Activated naive CD4-positive, alpha-beta T cell treated with anti-CD3 and anti-CD28 coated beads, Interleukin-2, amount 50 U/mL, for 24 hours (primary cell): ENCODE data around the gene TBXAS1.
A peak's percentile ranks its signal among the peaks of the same experiment; 100 is the strongest.

Source experiments
- H3K27ac Mint-ChIP-seq: one replicate; pipeline ENCODE4 v1.8.0; 2021; ENCODE audit warnings: mild to moderate bottlenecking, mixed read lengths
- H3K27me3 Mint-ChIP-seq: one replicate; pipeline ENCODE4 v1.8.0; 2021; ENCODE audit warnings: mixed read lengths
- H3K36me3 Mint-ChIP-seq: one replicate; pipeline ENCODE4 v1.8.0; 2021; ENCODE audit warnings: mixed read lengths
- H3K4me1 Mint-ChIP-seq: one replicate; pipeline ENCODE4 v1.8.0; 2021; ENCODE audit warnings: mixed read lengths
- H3K4me3 Mint-ChIP-seq: one replicate; pipeline ENCODE4 v1.8.0; 2021; ENCODE audit warnings: mild to moderate bottlenecking, mixed read lengths
- H3K9me3 Mint-ChIP-seq: one replicate; pipeline ENCODE4 v1.8.0; 2021; ENCODE audit warnings: mixed read lengths

The TBXAS1 gene

DNA sequence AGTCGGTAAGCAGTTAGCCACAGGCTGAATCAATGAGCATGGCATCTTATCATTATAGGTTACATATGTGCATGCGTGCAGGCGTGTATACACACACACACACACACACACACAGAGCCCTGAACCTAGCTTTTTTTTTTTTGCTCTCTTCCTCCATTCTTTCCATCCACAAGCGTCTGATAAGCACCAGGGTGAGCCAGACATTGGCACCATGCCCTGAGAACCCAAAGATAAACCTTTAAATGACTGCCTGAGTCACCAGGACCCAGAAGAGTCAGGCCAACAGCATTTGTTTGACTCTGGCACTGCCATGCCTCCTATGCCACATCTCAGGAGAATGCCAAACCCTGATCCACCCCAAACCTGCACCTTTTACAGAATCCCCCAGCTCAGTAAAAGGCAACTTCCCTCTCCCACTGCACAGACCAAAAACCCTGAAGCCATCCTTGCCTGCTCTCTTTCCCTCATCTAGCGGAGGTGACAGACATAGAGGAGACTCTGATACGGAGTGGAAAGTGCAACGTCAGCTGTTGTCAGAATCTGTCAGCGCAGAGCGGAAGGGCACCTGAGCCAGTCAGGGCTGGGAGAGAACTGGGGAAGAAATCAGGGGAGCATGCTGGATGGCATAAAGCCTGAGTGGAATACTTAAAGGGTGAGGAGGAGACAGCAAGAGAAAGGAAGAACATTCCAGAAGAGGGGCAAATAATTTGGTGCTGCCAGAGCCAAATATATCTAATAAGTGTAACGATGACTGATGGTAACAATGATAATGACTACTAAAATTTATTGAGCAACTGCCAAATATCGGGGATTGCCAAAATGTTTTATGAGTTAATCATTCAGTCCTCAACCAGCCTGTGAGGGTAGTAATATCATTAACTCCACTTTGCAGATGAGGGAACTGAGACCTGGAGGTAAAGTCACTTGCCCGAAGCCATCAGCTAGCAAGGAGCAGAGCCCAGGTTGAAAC, 230.5 kb downstream of the TBXAS1 start:
- H3K36me3 Mint-ChIP-seq, result peaks cover 8% of the 10 kb centered on the region

DNA sequence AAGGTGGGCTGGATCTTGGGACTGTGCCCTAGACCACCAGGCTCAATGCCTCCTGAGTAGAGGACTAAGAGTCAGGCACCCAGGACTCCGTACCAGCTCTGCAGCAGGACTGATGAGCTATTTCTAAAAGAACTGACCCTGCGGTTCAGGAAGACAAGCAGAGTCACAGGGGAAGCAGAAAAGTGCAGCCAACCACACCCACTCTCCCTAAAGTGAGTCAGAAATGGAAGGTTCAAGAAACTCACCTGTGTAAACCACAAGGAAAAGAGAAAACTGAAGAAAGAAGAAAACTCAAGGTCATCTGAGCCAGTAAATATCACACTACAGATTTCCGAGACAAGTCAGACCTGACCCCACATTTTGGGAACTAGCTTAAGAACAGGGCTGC, 231.2 kb downstream of the TBXAS1 start:
- Mint-ChIP-seq H3K27ac (peak overlapping the region; percentile 93), H3K36me3 (peaks cover 7% of the 10 kb centered on the region), H3K27me3 (no peaks in the 10 kb centered on the region), H3K9me3 (no peaks in the 10 kb centered on the region), H3K4me1 (peaks cover 66% of the 10 kb centered on the region), H3K4me3 (peak overlapping the region; percentile 90)

More for the DNA sequence above, 230.5 kb downstream of the TBXAS1 start:
- H3K27me3 Mint-ChIP-seq, result no peaks in the 10 kb centered on the region
- peak overlapping the region; percentile 93 for H3K27ac Mint-ChIP-seq
- H3K4me1 Mint-ChIP-seq, result peaks cover 71% of the 10 kb centered on the region
- H3K4me3 Mint-ChIP-seq, result peak overlapping the region; percentile 82
- H3K9me3 Mint-ChIP-seq, result no peaks in the 10 kb centered on the region

DNA sequence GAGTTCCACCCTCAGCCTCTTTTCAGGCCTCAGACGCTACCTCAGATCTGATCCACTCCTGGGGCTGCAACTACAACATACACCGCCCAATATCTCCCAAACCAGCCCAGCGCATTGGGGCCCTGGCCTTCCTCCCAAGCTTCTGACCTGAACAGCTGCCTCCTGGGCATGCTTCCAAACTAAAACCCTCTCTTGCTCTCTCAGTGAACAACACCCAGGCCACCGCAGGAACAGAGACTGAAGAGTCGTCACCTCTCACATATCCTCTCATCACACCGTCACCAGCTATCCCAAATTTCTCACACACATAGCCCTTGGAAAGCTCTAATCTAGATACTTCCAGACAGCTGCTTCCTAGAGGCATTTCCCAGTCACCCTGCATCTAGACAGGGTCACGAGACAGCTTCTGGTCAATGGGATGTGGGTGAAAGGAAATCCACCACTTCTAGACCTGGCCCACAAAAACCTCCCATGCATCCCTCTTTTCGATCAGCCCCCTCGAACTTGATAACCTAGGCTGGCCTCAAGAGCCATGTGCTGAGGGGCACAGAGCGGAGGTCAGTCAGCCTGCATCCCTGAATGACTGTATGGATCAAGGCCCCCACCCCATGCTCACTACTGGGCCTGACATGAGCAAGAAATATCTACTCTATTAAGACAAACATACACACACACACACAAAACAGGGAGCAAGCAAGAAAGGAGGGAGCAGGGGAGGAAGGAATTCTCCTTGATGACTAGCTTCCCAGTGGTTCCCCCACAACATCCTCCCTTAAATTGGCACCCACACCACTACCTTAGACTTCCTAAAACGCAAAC, 231.9 kb downstream of the TBXAS1 start:
- peaks cover 61% of the 10 kb centered on the region for H3K4me1 Mint-ChIP-seq
- H3K4me3 Mint-ChIP-seq, result peak overlapping the region; percentile 90
- H3K27ac Mint-ChIP-seq, result peak overlapping the region; percentile 89

DNA sequence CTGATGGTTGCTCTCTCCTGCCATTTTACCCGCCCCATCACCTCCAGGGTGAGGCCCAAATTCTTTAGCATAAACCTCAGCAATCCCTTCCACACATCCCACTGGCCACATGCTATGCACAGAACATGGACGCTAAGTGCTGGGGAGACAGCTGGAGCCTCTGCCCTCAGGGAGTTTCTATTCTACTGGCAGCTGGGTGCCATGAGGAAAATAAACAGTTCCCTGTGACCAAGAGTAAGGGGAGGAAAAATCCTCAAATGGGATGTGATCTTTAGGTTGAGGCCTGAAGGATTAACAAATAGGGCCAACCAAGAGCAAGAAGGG, 232.5 kb downstream of the TBXAS1 start:
- Mint-ChIP-seq H3K4me3 (peak overlapping the region; percentile 90), H3K36me3 (peaks cover 9% of the 10 kb centered on the region), H3K27ac (peak overlapping the region; percentile 89), H3K9me3 (peaks cover 7% of the 10 kb centered on the region), H3K4me1 (peaks cover 56% of the 10 kb centered on the region), H3K27me3 (no peaks in the 10 kb centered on the region)

More for the DNA sequence above, 231.9 kb downstream of the TBXAS1 start:
- H3K36me3 Mint-ChIP-seq, result peaks cover 5% of the 10 kb centered on the region
- H3K9me3 Mint-ChIP-seq, result peaks cover under 1% of the 10 kb centered on the region
- no peaks in the 10 kb centered on the region for H3K27me3 Mint-ChIP-seq

DNA sequence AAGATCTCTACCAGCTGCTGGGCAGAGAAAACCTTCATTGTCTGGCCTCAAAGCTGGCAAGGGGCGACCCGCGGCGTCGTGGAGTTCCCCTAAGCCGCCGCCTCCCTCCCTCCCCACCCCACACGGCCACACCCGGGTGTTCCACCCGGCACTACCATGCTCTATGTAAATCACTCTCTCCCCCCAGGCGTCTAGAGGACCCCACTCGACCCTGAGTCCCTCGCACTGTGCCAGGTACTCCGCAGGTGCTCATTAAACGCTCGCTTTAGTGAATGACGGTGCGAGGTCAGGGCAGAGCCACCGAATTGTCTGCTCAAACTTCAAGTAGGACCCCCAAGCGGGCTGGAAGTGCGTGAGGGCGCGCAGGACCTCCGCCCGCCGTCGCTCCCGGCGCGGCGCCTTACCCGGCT, 233.1 kb downstream of the TBXAS1 start:
- H3K9me3 Mint-ChIP-seq, result peaks cover 12% of the 10 kb centered on the region
- peaks cover 51% of the 10 kb centered on the region for H3K4me1 Mint-ChIP-seq
- no peaks in the 10 kb centered on the region for H3K27me3 Mint-ChIP-seq
- H3K36me3 Mint-ChIP-seq, result peaks cover 11% of the 10 kb centered on the region
- peak overlapping the region; percentile 96 for H3K27ac Mint-ChIP-seq
- peak overlapping the region; percentile 90 for H3K4me3 Mint-ChIP-seq

DNA sequence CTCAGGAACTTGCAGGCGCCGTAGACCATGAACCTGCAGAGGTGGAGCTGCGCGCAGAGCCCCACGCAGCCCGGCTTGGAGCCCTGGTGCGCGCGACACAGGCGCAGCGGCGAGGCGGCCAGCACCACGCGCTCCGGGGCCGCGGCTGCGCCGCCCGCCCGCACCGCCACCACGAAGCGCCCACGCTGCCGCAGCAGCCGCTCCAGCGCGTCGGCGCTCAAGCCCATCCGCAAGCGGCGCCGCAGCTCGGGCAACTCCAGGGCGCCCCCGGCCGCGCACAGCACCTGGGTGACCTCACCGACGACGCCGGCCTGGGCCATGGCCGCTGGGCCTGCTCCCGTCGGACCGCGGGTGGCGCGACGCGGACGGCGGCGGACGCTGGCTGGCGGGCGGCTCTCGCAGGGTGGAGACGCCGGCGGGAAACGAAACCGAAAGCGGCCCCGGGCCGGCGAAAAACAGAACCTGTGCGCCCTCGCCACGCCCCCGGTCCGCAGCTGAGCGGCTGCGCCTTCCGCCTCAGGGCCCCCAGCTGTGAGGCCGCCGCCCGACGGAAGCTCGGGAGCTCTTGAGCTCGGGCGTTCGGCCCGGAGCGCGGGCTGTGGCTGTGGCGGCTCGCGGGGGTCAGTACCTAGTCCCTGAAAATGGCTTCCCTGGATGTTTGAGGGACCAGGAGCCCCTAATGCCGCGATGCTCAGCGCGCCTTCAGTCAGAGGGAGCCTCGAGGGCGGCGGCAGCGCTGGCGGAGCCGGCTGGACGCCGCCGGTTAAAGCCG, 233.7 kb downstream of the TBXAS1 start, which contains the start of gene PARP12:
TSS of gene PARP12 (minus strand) at position 424 of the 772 bp plus-strand sequence. CDS start at position 320, 104 bp downstream.
- Mint-ChIP-seq H3K36me3 (peaks cover 12% of the 10 kb centered on the region), H3K27me3 (no peaks in the 10 kb centered on the region), H3K9me3 (peaks cover 13% of the 10 kb centered on the region), H3K4me1 (peaks cover 46% of the 10 kb centered on the region), H3K4me3 (peak within 1 kb of the TSS; percentile 90), H3K27ac (peak within 1 kb of the TSS; percentile 96)

DNA sequence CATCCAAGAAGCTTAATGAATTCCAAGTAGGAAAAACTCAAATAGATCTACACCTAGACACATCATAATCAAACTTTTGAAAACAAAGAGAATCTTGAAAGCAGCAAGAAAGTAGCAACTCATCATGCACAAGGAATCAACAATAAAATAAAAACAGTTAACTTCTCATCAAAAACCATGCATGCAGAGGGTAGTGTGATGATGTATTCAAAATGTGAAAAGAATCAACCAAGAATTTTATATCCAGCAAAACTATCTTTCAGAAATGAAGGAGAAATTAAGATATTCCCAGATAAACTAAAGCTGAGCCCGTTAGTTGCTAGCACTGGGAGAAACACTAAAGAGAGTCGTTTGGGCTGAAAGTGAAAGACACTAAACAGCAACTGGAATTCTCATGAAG, 238.0 kb downstream of the TBXAS1 start:
- Mint-ChIP-seq H3K36me3 (peaks cover 14% of the 10 kb centered on the region), H3K27me3 (no peaks in the 10 kb centered on the region), H3K27ac (no peak overlapping the region), H3K9me3 (peaks cover 13% of the 10 kb centered on the region), H3K4me3 (no peak overlapping the region), H3K4me1 (peaks cover 15% of the 10 kb centered on the region)

DNA sequence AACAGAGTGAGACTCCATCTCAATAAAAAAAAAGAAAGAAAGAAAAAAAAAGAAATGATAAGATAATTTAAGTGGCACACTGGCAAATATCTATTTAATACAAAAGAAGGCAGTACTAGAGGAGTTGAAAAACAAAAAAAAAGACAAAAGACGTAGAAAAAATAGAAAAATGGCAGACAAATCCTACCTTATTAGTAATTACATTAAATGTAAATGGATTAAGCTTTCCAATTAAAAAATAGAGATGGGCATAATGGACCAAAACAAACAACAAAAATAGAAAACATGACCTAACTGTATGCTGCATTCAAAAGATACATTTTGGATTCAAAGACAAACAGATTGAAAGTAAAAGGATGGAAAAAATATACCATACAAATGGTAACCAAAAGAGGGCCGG, 239.0 kb downstream of the TBXAS1 start:
- H3K4me1 Mint-ChIP-seq, result peaks cover 15% of the 10 kb centered on the region
- H3K27me3 Mint-ChIP-seq, result no peaks in the 10 kb centered on the region
- H3K4me3 Mint-ChIP-seq, result no peak overlapping the region
- H3K9me3 Mint-ChIP-seq, result peaks cover 13% of the 10 kb centered on the region
- H3K27ac Mint-ChIP-seq, result no peak overlapping the region
- peaks cover 14% of the 10 kb centered on the region for H3K36me3 Mint-ChIP-seq

DNA sequence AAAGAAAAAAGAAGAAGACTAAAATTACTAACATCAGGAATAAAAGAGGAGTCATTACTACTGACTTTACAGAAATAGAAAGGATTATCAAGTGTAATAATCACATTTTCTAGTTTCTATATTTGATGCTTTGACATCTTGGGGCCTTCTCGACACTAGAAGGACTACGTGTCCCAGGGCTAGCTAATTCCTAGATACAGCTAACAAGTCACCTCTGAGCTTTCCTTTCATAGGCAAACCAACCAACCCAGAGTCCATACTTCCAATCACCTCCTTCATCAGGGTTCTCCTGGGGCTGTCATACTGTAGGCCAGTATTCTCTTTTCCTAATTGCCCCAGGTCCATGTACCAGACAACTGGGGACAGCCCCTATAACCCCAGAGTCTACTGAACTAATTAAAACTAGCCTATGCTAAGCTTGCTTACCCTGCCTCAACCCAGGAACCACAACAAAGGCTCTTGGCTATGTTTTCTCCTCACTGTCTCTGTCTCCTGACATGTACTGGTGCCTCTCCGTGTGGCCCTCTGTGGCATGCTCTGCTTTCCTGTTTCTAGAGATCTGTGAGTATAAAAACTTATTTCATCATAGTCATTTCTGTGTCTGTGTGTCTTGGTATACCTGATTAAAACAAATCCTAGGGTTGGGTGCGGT, 240.4 kb downstream of the TBXAS1 start:
- peaks cover 13% of the 10 kb centered on the region for H3K9me3 Mint-ChIP-seq
- H3K4me3 Mint-ChIP-seq, result no peak overlapping the region
- H3K4me1 Mint-ChIP-seq, result peaks cover 11% of the 10 kb centered on the region
- H3K27ac Mint-ChIP-seq, result peak overlapping the region; percentile 59
- no peaks in the 10 kb centered on the region for H3K27me3 Mint-ChIP-seq
- H3K36me3 Mint-ChIP-seq, result peaks cover 14% of the 10 kb centered on the region
